Hepatocyte (in vitro differentiated cells): ENCODE measurements around the gene PCDHB5. TPM values are rescaled to one million over a fixed set of nuclear protein-coding genes. Genes with fewer than 3 reads are reported as not detected.
"Not testable (repeated sequence)": the region's sequence is repeated elsewhere in the genome, so short reads cannot be mapped to it uniquely, and the experiment has no call there.

Experiments
- DNase-seq: peaks from one replicate; pipeline ENCODE4 v3.0.0-alpha.2; 2016; ENCODE audit warnings: low spot score
- H2AFZ ChIP-seq: fragments of 200-600 bp; sonication (generic); 2 replicates; pipeline ENCODE4 v1.6.0; 2016; ENCODE audit warnings: antibody characterized with exemption, mild to moderate bottlenecking
- H3K27ac ChIP-seq: fragments of 200-600 bp; sonication (generic); 2 replicates; pipeline ENCODE4 v1.5.1; 2016; ENCODE audit warnings: mild to moderate bottlenecking
- H3K27me3 ChIP-seq: fragments of 200-600 bp; sonication (generic); 2 replicates; pipeline ENCODE4 v1.6.1; 2016
- H3K36me3 ChIP-seq: fragments of 200-600 bp; sonication (generic); replicated peaks from 2 replicates; pipeline ENCODE4 v1.5.1; 2016; ENCODE audit warnings: low read depth; ENCODE audit not compliant: insufficient read depth
- H3K4me1 ChIP-seq: fragments of 200-600 bp; sonication (generic); 2 replicates; pipeline ENCODE4 v1.5.1; 2016; ENCODE audit warnings: mild to moderate bottlenecking, moderate library complexity; ENCODE audit not compliant: insufficient read depth
- H3K4me2 ChIP-seq: fragments of 200-600 bp; sonication (generic); 2 replicates; pipeline ENCODE4 v1.6.0; 2016
- H3K4me3 ChIP-seq: fragments of 200-600 bp; sonication (generic); 2 replicates; pipeline ENCODE4 v1.5.1; 2016; ENCODE audit warnings: mild to moderate bottlenecking
- H3K79me2 ChIP-seq: fragments of 200-600 bp; sonication (generic); 2 replicates; pipeline ENCODE4 v1.6.0; 2017; ENCODE audit warnings: mild to moderate bottlenecking
- H3K9me2 ChIP-seq: fragments of 200-600 bp; sonication (generic); replicated peaks from 2 replicates; pipeline ENCODE4 v1.6.0; 2017; ENCODE audit warnings: mild to moderate bottlenecking; ENCODE audit not compliant: insufficient read depth
- H3K9me3 ChIP-seq: fragments of 200-600 bp; sonication (generic); 2 replicates; pipeline ENCODE4 v1.5.1; 2016; ENCODE audit warnings: low read depth, mild to moderate bottlenecking
- H4K20me1 ChIP-seq: fragments of 200-600 bp; sonication (generic); 2 replicates; pipeline ENCODE4 v1.6.0; 2016; ENCODE audit warnings: mild to moderate bottlenecking; ENCODE audit not compliant: insufficient read depth, poor library complexity, severe bottlenecking
- CTCF ChIP-seq: fragments of 200-600 bp; sonication (generic); IDR thresholded peaks from 2 replicates; pipeline ENCODE4 v1.5.1; 2016; ENCODE audit warnings: antibody characterized with exemption, mild to moderate bottlenecking; ENCODE audit not compliant: poor library complexity
- EZH2 ChIP-seq: fragments of 200-600 bp; sonication (generic); IDR thresholded peaks from 2 replicates; pipeline ENCODE4 v1.6.1; 2016; ENCODE audit warnings: antibody characterized with exemption, mild to moderate bottlenecking, borderline replicate concordance
- EZH2phosphoT487 ChIP-seq: fragments of 200-600 bp; sonication (generic); IDR thresholded peaks from one replicate; pipeline ENCODE4 v1.6.1; 2018; ENCODE audit warnings: antibody characterized with exemption, mild to moderate bottlenecking, low read depth, moderate library complexity; ENCODE audit not compliant: unreplicated experiment, severe bottlenecking
- WGBS: methylation state at CpG from one replicate; pipeline ENCODE4 v1.1.6; 2016; ENCODE audit warnings: low lambda C conversion rate; ENCODE audit errors: missing lambda C conversion rate; 5-methylcytosine and 5-hydroxymethylcytosine counted together
- polyA plus RNA-seq: library from polyadenylated mRNA; unstranded; fragments of >200 nt; fragmentation: Nextera tagmentation; extraction: Ambion mirVana; gene quantifications from 2 replicates; pipeline ENCODE4 v1.2.1, GENCODE V29; 2016
- total RNA-seq: library from RNA; depleted of rRNA; stranded (reverse); fragments of >200 nt; gene quantifications from 2 replicates; pipeline ENCODE4 v1.2.3, GENCODE V29; 2014

Gene PCDHB5
- total and polyA plus RNA-seq, 2 experiments from 2014 or later = 6.4 to 7.0 TPM

- Histone ChIP-seq H3K4me2 (no peak overlapping the region), H3K4me1 (no peaks in the 10 kb centered on the region), H4K20me1 (no peaks in the 10 kb centered on the region), H3K79me2 (no peaks in the 10 kb centered on the region), H3K9me2 (no peaks in the 10 kb centered on the region), H2AFZ (no peak overlapping the region), H3K27ac (no peak overlapping the region), H3K36me3 (no peaks in the 10 kb centered on the region), H3K9me3 (peaks cover 10% of the 10 kb centered on the region), H3K27me3 (no peaks in the 10 kb centered on the region), H3K4me3 (no peak overlapping the region)
- WGBS = 97% methylated on average over 1 of the region's 1 CpG
- no peak for DNase-seq
- TF ChIP-seq EZH2 (no peak), CTCF (no peak), EZH2phosphoT487 (no peak)
Measured at GRCh38 chr5:141175933-141176332, 40.9 kb downstream of the PCDHB5 start.

- 75% methylated on average over 14 of the region's 18 CpGs for WGBS
- H3K9me3 ChIP-seq = peaks cover 10% of the 10 kb centered on the region
- H3K27me3 ChIP-seq, H3K36me3 ChIP-seq, H3K4me1 ChIP-seq, H3K9me2 ChIP-seq, DNase-seq, H2AFZ ChIP-seq, H4K20me1 ChIP-seq, H3K27ac ChIP-seq, H3K4me2 ChIP-seq, H3K79me2 ChIP-seq, H3K4me3 ChIP-seq: not testable (repeated sequence)
Measured at GRCh38 chr5:141177577-141178191, 42.7 kb downstream of the PCDHB5 start, which contains the start of gene PCDHB8. Gene PCDHB8, plus strand, starts transcription at chr5:141177790. Its CDS starts 245 bp downstream, at chr5:141178035.

GRCh38 chr5:141179371-141179770 is 44.4 kb downstream of the PCDHB5 start:
- not testable (repeated sequence) for H3K4me3 ChIP-seq, H3K36me3 ChIP-seq, H2AFZ ChIP-seq, H3K27me3 ChIP-seq, DNase-seq, H3K79me2 ChIP-seq, H3K27ac ChIP-seq, H3K9me2 ChIP-seq, H4K20me1 ChIP-seq, H3K4me2 ChIP-seq, H3K4me1 ChIP-seq
- 93% methylated on average over 22 of the region's 39 CpGs for WGBS
- peaks cover 10% of the 10 kb centered on the region for H3K9me3 ChIP-seq

GRCh38 chr5:141179876-141180275 is 44.9 kb downstream of the PCDHB5 start:
- H4K20me1 ChIP-seq, H3K9me2 ChIP-seq, H3K27ac ChIP-seq, H3K4me1 ChIP-seq, DNase-seq, H2AFZ ChIP-seq, H3K4me2 ChIP-seq, H3K27me3 ChIP-seq, H3K4me3 ChIP-seq, H3K79me2 ChIP-seq, H3K36me3 ChIP-seq: not testable (repeated sequence)
- H3K9me3 ChIP-seq = peaks cover 10% of the 10 kb centered on the region
- 96% methylated on average over 22 of the region's 32 CpGs for WGBS

GRCh38 chr5:141180313-141180712 is 45.3 kb downstream of the PCDHB5 start:
- 90% methylated on average over 1 of the region's 1 CpG for WGBS
- Histone ChIP-seq H3K36me3 (no peaks in the 10 kb centered on the region), H3K27ac (no peak overlapping the region), H3K4me3 (no peak overlapping the region), H3K79me2 (no peaks in the 10 kb centered on the region), H3K4me1 (no peaks in the 10 kb centered on the region), H2AFZ (no peak overlapping the region), H3K27me3 (no peaks in the 10 kb centered on the region), H3K4me2 (no peak overlapping the region), H4K20me1 (no peaks in the 10 kb centered on the region), H3K9me2 (no peaks in the 10 kb centered on the region), H3K9me3 (peaks cover 10% of the 10 kb centered on the region)
- no peak for DNase-seq
- no peak for TF ChIP-seq EZH2phosphoT487
- TF ChIP-seq CTCF = no peak
- TF ChIP-seq EZH2 = no peak
